ENCODE results near the gene SERTAD2.

The SERTAD2 gene

DNA sequence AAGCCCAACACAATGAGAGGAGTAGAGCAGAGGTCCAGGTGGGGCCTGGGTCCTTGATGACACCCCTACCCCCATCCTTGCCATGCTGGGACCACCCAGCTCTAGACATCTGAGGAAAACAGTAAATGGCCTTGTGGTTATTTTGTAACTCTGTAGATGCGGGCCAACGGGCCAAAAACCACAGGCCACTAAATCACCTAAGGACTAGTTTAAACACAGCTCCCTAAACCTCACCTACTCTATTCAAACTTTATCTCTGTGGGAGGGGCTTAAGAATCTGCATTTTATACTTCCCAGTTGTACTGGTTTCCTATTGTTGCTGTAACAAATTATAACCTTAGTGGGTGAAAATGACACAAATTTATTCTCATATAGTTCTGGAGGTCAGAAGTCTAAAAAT, 19.0 kb upstream of the SERTAD2 start:
- no peak for DNase-seq

DNA sequence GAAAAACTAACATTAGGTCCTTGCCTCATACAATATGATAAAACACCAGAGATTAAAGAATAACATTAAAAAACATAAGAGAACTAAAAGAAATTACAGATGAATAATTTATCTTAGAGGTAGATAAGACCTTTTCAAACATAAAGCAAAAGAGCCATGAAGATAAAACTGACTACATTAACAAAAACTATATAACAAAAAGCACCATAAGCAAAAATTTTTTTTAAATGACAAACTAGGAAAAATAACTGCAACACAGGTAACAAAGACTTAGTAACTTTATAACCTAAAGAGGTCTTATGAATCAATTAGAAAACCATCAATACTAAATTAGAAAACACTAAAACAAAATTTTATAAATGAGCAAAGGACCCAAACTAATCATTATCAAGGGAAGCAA, 16.3 kb upstream of the SERTAD2 start:
- no peak for DNase-seq

DNA sequence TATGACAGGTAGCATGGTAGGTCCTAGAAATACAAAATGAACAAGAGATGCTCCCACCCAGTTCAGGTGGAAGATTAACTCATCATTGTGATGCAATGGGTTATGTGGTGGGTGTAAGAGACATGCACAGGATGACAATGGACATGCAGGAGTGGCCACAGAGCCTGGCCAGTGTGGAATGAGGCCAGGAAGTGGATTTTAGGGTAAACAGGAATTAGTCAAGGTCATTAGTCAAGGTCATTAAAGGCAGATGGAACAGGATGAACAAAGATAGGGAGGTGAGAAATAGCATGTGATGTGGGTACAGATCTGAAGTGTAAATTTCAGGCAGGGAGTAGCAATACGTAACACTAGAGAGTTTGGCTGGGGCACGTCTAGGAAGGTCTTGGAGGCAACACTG, 15.6 kb upstream of the SERTAD2 start:
- DNase-seq: no peak

DNA sequence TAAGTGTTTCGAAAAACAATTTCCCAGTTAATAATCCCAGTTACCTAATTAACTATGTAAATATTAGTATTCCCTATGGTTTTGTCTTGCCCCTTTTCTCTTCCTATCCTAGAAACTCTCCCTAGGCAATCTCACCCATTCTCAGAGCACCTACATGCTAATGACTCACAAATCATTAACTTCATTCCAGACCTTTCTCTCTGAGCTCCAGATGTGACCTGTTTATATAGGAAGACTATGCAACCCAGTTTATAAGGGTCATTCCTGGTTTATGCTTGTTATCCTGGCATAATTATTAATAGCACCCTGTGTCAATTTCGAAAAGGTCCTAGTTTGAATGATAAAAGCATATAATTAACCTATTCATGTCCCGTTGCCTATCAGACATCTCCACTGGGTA, 14.8 kb upstream of the SERTAD2 start:
- no peak for DNase-seq

DNA sequence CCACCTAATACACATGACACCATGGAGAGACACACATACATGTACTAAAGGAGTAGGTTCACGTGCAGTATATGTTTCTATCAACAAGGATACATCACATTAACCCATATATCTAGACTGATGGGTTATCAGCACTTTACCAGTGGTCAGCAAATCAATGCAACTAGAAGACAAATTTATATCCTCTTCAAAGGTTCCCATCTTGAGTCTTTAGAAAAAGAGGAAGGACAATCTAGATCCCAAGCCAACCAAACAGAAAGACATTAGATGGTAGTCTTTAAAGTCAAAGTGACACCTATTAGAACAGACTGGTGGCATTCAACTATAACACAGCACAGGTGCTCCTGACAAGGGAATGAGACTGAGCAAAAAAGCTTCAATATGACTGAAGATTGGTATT, 13.8 kb upstream of the SERTAD2 start:
- no peak for DNase-seq

DNA sequence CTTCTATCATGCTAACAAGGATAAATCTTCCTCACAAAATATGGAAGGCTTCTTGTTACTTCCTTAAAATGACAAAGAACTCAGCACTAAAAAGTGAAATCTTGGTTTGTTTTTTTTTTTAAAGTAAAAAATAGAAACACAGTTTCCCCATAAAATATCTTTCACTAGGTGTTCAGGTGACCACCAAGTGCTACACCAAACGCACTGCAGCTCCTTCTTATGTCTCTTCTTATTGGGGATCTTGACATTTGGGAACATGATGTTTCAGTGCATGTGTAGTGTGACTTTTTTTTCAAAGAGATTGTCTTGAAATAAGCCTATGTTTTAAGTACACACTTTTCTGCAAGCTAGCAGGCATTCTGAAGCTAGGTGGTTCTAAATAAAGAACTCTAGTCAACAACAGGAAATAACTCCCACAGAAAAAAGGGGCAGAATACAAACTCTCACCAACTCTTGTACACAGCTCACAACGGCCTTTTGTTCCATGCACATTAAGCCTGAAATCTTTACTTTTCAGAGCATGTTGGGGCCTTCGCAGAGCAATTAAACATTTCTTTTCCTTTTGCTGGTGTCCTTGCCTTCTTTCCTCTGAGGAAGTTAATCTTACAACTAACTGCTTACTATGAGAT, 13.2 kb upstream of the SERTAD2 start:
- DNase-seq: no peak

DNA sequence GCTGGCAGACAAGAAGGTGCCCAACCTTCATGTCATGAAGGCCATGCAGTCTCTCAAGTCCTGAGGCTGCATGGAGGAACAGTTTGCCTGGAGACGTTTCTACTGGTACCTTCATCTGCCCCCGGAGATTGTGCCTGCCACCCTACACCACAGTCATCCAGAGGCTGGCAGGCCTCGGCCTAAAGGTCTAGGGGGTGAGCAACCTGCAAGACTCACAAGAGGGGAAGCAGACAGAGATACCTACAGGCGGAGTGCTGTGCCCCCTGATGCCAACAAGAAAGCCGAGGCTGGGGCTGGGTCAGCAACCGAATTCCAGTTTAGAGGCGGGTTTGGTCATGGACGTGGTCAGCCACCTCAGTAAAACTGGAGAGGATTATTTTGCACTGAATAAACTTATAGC, 12.0 kb upstream of the SERTAD2 start:
- no peak for DNase-seq

DNA sequence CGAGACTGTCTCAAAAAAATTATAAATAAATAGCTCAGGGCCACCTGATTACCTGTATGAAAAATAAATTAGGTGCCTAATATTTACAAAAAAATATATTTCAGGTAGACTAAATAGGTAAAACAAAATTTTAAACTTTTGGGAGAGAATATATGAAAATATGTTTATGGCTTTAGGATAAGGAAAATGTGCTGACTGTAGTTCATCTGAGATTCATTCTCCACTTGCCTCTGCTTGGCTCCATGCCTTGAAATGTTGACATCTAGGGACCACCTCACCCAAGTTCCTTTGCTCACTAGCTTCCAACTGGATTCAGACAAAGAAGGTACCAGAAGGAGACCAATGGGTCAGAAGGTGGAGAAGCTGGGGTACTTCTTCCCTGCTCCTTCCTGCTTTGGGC, 9.7 kb upstream of the SERTAD2 start:
- DNase-seq: no peak

DNA sequence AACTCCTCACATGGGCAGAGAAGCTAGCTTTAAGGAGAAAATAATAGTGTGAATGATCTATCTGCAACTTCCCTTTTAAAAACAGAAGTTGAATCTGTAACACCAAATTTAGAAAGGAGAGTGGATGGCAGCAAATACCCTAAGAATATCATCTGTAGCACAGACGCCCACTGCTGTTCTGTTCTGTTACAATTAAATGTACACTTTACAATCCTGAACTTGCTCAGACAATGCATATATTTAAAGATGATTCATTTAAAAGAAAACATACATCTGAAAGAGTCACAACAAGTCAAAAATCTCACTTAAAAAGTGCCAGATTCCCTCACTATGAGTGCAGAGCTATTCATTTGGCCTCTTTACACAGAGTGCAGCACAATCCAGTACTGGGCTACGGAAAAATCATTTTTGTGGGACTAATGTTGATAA, 8.0 kb upstream of the SERTAD2 start:
- no peak for DNase-seq

DNA sequence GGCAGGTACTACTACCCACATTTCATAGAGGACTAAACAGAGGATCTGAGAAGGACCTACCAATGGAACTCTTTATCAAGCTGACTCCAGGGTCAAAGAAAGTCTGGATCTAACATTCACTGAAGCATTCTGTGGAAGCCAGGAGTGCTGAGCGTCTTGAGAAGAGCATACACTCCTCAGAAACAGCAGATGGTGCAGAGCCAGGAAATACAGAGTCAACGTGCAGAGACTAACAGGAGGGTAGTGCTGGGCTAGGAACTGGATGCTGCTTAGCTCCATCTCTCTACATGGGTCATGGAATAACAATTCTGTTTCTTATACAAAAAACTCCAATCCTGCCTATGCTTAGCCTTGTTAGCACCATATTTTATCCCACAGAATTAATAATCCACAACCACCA, 5.5 kb upstream of the SERTAD2 start:
- DNase-seq: no peak

DNA sequence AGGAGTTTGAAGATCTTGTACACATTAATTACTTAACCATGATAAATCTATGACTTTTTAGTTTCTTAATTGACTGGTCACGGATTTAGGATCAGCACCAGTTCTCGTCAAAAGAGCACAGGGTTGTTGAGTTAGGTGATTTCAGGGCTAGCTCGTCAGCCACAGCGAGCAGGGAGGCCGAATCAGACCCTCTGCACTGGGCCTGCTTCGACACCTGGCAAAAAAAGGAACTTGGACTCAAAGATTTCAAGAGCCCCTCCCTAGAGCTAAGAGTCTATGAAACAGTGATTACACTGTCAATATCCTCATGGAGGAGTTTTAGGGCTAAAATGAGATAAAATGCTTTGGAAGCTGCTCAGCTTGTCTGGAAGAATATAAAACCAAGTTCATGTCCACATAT, 4.6 kb upstream of the SERTAD2 start:
- DNase-seq: no peak

DNA sequence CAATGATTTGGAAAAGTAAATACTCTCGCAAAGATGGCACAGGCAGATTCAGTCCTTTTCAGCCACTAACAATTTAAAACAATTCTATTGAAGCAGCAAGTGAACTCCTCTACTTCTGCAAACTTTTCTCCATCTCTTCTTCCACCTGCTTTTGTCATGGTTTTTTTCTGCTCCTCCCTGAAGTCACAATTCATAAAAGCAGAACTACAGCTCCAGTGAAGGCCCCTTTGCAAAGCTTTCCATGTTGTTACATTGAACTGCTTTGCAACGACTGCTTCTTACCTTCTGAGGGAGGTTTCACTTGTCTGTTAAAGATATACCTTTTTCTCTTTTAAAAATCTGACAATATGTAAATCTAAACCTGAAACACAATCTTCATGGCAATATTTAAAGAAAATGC, 3.7 kb upstream of the SERTAD2 start:
- DNase-seq: no peak

DNA sequence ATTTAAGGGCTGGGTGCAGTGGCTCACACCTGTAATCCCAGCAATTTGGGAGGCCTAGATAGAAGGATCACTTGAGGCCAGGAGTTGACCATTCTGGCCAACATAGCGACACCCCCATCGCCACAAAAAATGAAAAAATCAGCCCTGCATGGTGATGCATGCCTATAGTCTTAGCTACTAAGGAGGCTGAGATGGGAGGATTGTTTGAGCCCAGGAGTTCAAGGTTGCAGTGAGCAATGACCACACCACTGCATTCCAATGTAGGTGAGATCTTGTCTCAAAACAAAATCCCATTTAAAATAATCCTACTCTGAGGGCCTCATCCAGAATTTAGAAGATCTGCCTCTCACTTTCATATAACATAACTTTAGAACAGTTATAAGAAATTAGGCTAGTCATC, 2.7 kb upstream of the SERTAD2 start:
- DNase-seq: no peak

DNA sequence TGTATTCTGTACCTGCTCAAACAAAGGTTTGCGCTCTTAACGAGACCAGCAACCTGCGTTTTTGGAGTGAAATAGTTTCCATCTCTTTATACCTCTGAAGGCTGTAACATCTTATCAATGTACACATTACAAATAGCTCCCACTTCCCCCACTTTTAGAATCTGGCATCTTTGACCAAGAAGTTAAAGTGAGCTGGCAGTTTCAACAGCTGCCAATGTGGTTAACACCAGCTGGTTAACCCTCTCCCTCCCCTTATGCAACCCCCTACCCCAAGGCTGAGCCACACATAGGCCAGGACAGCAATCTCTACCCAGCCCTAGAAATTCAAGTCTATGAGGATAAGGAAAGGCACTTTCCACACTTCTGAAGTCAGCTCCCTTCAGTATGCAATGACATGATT, 2.2 kb upstream of the SERTAD2 start:
- no peak for DNase-seq

DNA sequence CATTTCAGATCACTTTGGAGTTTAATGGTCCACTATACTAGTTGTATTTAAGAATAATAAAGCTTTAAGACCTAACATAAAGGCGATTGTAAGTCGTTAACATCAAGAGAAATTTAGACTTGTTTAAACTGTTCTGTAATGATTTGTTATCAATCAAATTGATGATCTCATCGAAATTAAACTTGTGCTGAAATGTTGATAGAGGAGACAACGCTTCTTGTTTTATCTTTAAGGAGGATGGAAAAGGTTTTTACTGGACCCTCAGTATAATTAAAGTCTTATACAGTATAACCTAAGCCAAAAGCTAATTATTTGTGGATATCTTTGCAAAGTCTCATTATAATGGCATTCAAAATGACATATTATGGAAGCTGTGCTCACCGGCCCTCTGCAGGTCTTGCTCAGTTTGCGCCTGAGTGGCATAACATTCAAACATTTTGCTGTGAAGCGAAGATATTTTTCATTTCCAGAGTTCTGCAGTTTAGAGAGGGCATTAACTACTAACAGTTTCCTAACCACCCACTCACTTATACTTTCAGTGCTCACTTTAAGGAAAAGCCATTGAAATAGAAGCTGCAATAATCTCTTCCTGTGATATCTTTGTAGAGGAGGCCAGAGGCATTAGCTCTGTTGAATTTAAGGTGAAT, 1.4 kb upstream of the SERTAD2 start:
- no peak for DNase-seq

DNA sequence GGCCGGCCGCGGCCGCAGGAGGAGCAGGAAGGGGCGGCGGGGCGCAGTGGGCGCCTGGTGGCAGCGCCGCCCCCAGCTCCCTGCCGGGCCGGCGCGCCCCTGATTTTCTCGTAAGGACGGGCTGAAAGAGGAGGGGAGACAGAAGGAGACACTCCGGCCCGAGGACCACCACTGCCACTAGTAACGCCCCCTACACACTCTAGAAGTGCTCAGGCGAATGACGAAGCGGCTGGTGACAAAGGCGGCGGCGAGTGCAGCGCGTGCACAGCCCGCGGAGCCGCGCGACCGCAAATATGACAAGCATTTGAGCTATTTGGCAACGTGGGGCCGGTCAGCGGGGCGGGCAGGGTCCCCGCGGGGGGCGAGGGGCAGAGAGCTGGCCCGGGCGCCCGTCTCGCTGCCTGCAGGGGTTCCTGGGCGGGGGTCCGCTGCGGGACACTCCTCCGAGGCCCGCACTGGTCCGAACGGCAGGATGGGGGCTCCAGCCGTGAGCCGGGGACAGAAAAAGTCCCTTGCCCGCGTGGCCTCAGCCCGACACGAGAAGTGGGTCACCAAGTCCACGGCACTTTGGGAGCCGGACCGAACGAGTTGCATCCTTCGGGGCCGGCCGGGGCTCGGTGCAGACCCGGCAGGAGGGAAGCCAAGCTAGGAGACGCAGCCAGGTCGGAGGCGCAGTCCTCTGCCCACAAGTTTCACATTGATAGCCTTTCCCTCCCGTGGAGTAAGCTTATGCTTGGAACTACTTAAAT, 524 bp upstream of the SERTAD2 start:
- DNase-seq: no peak

DNA sequence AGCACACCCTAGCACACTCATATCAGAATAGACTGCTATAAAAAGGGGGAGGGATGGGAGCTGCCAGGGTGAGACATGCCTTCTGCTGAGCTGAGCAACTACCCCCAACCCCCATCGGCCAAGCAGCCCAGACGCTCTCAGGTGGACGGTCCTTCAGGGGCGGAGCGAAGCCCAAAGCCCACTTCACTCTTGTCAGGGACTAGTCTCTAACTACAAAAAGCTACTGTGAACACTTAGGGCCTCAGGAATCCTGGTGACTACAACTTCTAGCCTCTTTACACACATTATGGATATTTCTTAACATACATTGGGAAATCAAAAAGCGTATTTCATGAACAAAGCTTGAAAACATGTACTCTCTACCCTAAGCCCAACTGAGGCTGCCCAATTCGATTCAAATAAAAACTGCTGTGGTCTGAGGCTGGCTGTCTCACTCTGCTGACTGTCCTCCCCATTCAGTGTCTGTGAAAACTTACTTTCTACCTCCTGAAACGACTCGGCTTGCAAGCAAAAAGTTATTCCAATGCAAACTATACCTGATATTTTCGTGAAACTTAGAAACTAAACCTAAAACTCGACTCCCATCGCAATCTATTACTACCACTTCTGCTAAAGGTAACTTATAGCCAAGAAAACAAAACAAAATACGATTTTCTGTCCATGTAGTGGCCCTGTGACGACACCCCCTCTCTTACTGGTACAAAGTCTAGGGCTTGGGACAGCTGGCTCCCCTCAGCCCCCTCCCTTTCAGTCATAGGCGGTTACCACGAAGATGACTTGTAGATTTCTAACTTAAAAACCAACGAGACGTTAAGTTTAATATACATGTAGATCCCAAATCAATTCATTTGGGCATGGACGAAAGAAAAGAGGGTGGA, 1.2 kb downstream of the SERTAD2 start:
- no peak for DNase-seq

DNA sequence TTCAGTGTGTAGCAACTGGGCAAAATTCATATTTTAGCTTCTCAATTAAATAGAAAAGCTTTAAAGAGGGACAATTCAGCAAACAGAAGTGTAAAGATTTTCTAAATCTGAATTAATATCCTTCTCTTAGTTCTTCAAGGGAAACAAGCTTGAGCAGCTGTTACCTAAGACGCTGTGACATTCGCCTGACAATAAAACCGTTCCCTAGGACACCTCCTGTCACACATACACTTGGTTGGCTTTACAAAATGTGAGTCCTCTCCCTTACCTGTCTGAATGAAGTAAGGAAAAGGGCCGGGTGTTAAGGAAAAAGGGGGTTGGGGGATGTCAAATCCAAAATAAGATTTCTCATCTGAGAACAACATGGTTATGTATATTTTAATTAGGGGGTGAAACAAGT, 2.1 kb downstream of the SERTAD2 start:
- no peak for DNase-seq

DNA sequence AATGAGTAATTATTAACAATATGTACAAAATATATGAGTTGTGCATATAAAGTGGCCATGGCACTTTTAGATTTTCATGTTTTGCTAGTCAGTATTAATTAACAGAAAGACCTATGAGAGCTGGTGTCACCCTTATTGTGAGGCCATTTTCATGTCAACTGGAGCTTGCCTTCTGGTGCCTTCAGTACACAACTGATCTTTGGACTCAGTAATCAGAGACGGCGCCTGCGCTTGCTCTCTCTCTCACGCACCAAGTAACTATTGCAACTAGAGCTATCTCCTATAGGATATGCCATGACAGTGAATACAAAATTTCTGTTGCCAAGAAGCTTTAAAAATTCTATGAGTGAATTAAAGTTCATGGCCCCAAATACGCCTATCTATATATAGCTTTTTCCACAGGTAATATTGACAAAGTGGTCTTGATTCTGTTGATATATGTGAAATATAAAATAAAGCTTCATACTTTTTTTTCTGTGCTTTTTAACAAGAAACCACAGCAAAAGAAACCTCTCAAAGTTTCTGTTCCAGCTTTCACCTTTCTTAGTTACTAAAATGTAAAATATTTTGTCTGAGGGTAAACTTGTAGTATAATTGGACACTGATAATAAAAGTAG, 2.9 kb downstream of the SERTAD2 start:
- no peak for DNase-seq

DNA sequence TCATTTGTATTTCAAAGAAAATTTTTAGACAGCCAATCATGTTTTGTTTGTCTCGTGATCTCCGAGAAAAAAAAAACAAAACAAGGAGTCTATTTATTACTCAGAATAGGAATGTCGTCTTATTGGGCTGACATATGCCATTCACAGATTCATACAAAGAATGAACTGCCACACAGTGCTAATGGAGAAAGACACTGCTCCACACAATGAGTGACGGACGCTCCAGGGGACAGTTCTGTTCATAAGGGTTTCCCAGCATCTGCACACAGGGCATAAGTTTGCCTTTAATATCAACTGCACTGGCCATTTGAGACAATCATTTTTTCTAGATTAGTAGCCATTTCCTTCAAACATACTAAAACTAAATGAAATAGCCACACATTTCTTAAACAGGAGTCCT, 3.4 kb downstream of the SERTAD2 start:
- DNase-seq: no peak

DNA sequence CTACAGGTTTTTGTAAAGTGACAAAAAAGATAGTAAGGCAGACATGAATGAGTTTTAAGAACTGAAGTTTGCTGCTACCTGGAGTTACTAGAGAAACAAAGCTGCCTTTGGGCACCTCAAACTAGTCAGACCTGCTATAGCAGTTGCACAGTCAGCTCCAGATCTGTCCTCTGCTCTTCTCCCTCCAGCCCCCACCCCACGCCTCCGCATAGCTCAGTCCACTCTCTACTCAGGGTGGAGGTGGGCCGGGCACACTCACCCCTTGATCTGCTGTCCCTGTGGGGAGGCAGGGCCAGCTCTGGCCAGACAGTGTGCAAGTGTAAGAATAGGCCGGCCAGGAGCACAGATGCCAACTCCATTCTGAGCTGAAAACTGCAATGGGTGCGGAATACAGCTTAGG, 4.1 kb downstream of the SERTAD2 start:
- DNase-seq: no peak

DNA sequence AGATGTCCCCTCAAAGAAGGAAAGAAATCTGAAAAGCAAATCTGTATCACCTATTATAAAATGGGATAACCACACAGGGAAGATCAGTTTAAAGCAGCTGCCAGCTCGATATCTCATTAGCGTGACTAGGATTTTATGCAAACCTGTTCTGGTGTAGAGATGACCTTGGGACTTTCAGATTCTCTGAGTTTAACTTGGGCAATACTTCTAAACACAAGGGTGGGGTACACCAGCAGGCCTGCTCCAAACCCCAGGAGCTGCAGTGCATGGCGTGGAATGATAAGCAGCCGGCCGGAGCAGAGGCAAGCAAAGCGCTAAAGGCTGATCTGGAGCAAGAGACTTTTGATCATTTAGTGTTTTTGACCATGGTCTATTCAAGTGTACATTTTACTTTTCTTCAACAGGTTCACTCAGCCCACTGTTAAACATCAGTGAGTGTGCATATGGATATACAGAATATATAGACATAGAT, 4.7 kb downstream of the SERTAD2 start:
- no peak for DNase-seq

Data from NCI-H187 treated with DMSO at 0.1 percent for 48 hours (cell line).